Measurements from ENCODE around the gene CLEC18B.
"Not testable (repeated sequence)": the region's sequence is repeated elsewhere in the genome, so short reads cannot be mapped to it uniquely, and the experiment has no call there.

DNA sequence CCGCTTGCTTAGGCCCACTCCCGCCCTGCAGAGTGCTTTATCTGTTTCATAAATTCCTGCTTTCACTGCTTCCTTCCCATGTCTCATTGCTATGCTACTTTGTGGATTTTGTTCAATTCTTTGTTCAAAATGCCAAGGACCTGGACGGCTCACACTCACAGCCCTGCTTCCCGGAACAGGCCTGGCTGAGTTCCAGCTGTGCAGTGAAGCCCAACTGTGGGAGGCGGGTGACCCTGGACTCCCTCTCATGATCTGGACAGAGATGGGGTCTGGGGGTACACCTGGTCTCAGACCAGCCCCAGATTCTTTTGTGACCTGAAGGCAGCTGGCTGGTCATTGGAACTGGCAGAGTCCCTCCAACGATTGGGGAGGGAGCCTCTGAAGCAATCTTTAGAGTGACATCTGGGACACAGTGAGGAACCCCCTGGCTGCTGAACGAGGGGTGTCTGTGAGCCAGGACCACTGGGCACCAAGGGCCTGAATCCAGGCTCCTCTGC is 24.7 kb downstream of the CLEC18B start:
- not testable (repeated sequence) for TF ChIP-seq POLR2A (IDR thresholded peaks at IDR 0.05)
- TF ChIP-seq, protein P1, sequence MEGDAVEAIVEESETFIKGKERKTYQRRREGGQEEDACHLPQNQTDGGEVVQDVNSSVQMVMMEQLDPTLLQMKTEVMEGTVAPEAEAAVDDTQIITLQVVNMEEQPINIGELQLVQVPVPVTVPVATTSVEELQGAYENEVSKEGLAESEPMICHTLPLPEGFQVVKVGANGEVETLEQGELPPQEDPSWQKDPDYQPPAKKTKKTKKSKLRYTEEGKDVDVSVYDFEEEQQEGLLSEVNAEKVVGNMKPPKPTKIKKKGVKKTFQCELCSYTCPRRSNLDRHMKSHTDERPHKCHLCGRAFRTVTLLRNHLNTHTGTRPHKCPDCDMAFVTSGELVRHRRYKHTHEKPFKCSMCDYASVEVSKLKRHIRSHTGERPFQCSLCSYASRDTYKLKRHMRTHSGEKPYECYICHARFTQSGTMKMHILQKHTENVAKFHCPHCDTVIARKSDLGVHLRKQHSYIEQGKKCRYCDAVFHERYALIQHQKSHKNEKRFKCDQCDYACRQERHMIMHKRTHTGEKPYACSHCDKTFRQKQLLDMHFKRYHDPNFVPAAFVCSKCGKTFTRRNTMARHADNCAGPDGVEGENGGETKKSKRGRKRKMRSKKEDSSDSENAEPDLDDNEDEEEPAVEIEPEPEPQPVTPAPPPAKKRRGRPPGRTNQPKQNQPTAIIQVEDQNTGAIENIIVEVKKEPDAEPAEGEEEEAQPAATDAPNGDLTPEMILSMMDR (IDR thresholded peaks at IDR 0.05) = not testable (repeated sequence)
